ENCODE results near the gene CERS6.

DNA sequence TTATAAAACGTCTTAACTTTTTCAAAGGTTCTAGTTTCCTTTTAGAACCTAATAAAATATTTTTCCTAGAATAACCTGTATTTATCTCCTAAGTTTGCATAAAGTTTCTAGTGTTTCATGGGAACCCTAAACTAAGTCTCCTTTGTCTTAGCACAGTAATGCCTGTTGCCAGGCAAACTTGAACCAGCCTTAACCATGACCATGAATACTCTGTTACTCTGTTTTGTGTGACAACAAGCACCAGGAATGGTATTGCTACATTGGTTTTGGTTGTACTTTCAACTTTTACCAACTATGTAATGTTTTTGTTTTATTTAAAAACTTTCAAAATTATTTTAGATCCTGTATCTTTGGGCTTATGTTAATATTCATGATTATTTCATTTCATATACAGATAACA lies 137.6 kb downstream of the CERS6 start:
- TF ChIP-seq EZH2 (IDR thresholded peaks at IDR 0.05; ENCODE audit: low read depth, unreplicated experiment), result no peak
- TF ChIP-seq, protein P1, sequence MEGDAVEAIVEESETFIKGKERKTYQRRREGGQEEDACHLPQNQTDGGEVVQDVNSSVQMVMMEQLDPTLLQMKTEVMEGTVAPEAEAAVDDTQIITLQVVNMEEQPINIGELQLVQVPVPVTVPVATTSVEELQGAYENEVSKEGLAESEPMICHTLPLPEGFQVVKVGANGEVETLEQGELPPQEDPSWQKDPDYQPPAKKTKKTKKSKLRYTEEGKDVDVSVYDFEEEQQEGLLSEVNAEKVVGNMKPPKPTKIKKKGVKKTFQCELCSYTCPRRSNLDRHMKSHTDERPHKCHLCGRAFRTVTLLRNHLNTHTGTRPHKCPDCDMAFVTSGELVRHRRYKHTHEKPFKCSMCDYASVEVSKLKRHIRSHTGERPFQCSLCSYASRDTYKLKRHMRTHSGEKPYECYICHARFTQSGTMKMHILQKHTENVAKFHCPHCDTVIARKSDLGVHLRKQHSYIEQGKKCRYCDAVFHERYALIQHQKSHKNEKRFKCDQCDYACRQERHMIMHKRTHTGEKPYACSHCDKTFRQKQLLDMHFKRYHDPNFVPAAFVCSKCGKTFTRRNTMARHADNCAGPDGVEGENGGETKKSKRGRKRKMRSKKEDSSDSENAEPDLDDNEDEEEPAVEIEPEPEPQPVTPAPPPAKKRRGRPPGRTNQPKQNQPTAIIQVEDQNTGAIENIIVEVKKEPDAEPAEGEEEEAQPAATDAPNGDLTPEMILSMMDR (conservative IDR thresholded peaks at IDR 0.05; ENCODE audit: low read depth in 2 of 2), result no peak
- TF ChIP-seq, protein P2, sequence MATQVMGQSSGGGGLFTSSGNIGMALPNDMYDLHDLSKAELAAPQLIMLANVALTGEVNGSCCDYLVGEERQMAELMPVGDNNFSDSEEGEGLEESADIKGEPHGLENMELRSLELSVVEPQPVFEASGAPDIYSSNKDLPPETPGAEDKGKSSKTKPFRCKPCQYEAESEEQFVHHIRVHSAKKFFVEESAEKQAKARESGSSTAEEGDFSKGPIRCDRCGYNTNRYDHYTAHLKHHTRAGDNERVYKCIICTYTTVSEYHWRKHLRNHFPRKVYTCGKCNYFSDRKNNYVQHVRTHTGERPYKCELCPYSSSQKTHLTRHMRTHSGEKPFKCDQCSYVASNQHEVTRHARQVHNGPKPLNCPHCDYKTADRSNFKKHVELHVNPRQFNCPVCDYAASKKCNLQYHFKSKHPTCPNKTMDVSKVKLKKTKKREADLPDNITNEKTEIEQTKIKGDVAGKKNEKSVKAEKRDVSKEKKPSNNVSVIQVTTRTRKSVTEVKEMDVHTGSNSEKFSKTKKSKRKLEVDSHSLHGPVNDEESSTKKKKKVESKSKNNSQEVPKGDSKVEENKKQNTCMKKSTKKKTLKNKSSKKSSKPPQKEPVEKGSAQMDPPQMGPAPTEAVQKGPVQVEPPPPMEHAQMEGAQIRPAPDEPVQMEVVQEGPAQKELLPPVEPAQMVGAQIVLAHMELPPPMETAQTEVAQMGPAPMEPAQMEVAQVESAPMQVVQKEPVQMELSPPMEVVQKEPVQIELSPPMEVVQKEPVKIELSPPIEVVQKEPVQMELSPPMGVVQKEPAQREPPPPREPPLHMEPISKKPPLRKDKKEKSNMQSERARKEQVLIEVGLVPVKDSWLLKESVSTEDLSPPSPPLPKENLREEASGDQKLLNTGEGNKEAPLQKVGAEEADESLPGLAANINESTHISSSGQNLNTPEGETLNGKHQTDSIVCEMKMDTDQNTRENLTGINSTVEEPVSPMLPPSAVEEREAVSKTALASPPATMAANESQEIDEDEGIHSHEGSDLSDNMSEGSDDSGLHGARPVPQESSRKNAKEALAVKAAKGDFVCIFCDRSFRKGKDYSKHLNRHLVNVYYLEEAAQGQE (IDR thresholded peaks at IDR 0.05; ENCODE audit: unreplicated experiment), result no peak
- TF ChIP-seq ZNF331 (CRISPR knock-in tag; IDR thresholded peaks at IDR 0.05; ENCODE audit: low read depth), result no peak
- TF ChIP-seq POLR2AphosphoS5 (IDR thresholded peaks at IDR 0.05; ENCODE audit: low read depth), result no peak
- TF ChIP-seq CREB1 (CRISPR knock-in tag; IDR thresholded peaks at IDR 0.05; ENCODE audit: low read depth), result no peak
- TF ChIP-seq EZH2phosphoT487 (IDR thresholded peaks at IDR 0.05; ENCODE audit: unreplicated experiment), result no peak
- TF ChIP-seq JUNB (IDR thresholded peaks at IDR 0.05; ENCODE audit: unreplicated experiment), result no peak
- TF ChIP-seq STAT1 (IDR thresholded peaks at IDR 0.05; ENCODE audit: unreplicated experiment), result no peak
- TF ChIP-seq, protein P3, sequence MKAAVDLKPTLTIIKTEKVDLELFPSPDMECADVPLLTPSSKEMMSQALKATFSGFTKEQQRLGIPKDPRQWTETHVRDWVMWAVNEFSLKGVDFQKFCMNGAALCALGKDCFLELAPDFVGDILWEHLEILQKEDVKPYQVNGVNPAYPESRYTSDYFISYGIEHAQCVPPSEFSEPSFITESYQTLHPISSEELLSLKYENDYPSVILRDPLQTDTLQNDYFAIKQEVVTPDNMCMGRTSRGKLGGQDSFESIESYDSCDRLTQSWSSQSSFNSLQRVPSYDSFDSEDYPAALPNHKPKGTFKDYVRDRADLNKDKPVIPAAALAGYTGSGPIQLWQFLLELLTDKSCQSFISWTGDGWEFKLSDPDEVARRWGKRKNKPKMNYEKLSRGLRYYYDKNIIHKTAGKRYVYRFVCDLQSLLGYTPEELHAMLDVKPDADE (IDR thresholded peaks at IDR 0.05), result no peak
- TF ChIP-seq ZNF114 (CRISPR knock-in tag; IDR thresholded peaks at IDR 0.05), result no peak
